Measurements from ENCODE around the gene RSAD1. TPM values are rescaled to one million over a fixed set of nuclear protein-coding genes. Genes with fewer than 3 reads are reported as not detected.
A peak's percentile ranks its signal among the peaks of the same experiment; 100 is the strongest.

RSAD1 gene
- total RNA-seq, 1 donor from 2014 or later, result 34.3 TPM

GRCh38 chr17:50521514-50521913 lies 42.9 kb downstream of the RSAD1 start:
- intact Hi-C loops (cut with DNase I), result no loop called here
- no peaks in the 10 kb centered on the region for H3K4me1 ChIP-seq
- no peaks in the 10 kb centered on the region for H3K27me3 ChIP-seq
- no peaks in the 10 kb centered on the region for H3K9me3 ChIP-seq
- no peaks in the 10 kb centered on the region for H3K36me3 ChIP-seq
- H3K27ac ChIP-seq, result no peak overlapping the region
- H3K4me3 ChIP-seq, result no peak overlapping the region
- ATAC-seq (no peak), DNase-seq (no peak)
- TF ChIP-seq CTCF (IDR thresholded peaks at IDR 0.05), result no peak

- H3K27me3 ChIP-seq, result no peaks in the 10 kb centered on the region
- H3K9me3 ChIP-seq, result no peaks in the 10 kb centered on the region
- intact Hi-C loops (cut with DNase I), result no loop called here
- ATAC-seq (no peak), DNase-seq (no peak)
- H3K27ac ChIP-seq, result no peak overlapping the region
- no peaks in the 10 kb centered on the region for H3K4me1 ChIP-seq
- TF ChIP-seq CTCF (IDR thresholded peaks at IDR 0.05), result no peak
- H3K4me3 ChIP-seq, result no peak overlapping the region
- no peaks in the 10 kb centered on the region for H3K36me3 ChIP-seq
Observed at GRCh38 chr17:50522766-50523165, 44.1 kb downstream of the RSAD1 start.

GRCh38 chr17:50523208-50523607 lies 44.5 kb downstream of the RSAD1 start:
- Histone ChIP-seq H3K9me3 (no peaks in the 10 kb centered on the region), H3K27me3 (no peaks in the 10 kb centered on the region), H3K4me1 (no peaks in the 10 kb centered on the region), H3K36me3 (no peaks in the 10 kb centered on the region), H3K27ac (no peak overlapping the region), H3K4me3 (no peak overlapping the region)
- no peak for TF ChIP-seq CTCF (IDR thresholded peaks at IDR 0.05)
- intact Hi-C loops (cut with DNase I), result no loop called here
- DNase-seq (no peak), ATAC-seq (no peak)

GRCh38 chr17:50524838-50525237 lies 46.2 kb downstream of the RSAD1 start:
- no peak for TF ChIP-seq CTCF (IDR thresholded peaks at IDR 0.05)
- H3K27me3 ChIP-seq, result peaks cover 4% of the 10 kb centered on the region
- no peak for ATAC-seq
- H3K27ac ChIP-seq, result no peak overlapping the region
- no peak for DNase-seq
- H3K36me3 ChIP-seq, result no peaks in the 10 kb centered on the region
- intact Hi-C loops (cut with DNase I), result no loop called here
- H3K4me3 ChIP-seq, result no peak overlapping the region
- no peaks in the 10 kb centered on the region for H3K9me3 ChIP-seq
- no peaks in the 10 kb centered on the region for H3K4me1 ChIP-seq

GRCh38 chr17:50527155-50527762 lies 48.6 kb downstream of the RSAD1 start:
- Histone ChIP-seq H3K4me3 (no peak overlapping the region), H3K27me3 (peaks cover 13% of the 10 kb centered on the region), H3K27ac (no peak overlapping the region), H3K36me3 (no peaks in the 10 kb centered on the region), H3K4me1 (peaks cover 1% of the 10 kb centered on the region), H3K9me3 (no peaks in the 10 kb centered on the region)
- intact Hi-C loops (cut with DNase I), result no loop called here
- DNase-seq (no peak), ATAC-seq (peak; percentile 15)
- TF ChIP-seq CTCF (IDR thresholded peaks at IDR 0.05), result no peak

GRCh38 chr17:50527949-50528474 lies 49.4 kb downstream of the RSAD1 start:
- intact Hi-C loops (cut with DNase I), result no loop called here

More at GRCh38 chr17:50527949-50528474, 49.4 kb downstream of the RSAD1 start:
- H3K27me3 ChIP-seq, result peaks cover 20% of the 10 kb centered on the region
- ATAC-seq, result no peak
- peaks cover 8% of the 10 kb centered on the region for H3K4me1 ChIP-seq
- H3K4me3 ChIP-seq, result no peak overlapping the region
- no peaks in the 10 kb centered on the region for H3K36me3 ChIP-seq
- no peaks in the 10 kb centered on the region for H3K9me3 ChIP-seq
- no peak overlapping the region for H3K27ac ChIP-seq
- TF ChIP-seq CTCF (IDR thresholded peaks at IDR 0.05), result no peak
- DNase-seq, result no peak

Data from upper lobe of right lung (tissue), 1 donor.